WTC11 (cell line): ENCODE results near the gene PRKAG2.

Source experiments
- ATF2 ChIP-seq: sonication (generic); formaldehyde crosslinking; IDR thresholded peaks from 2 replicates; pipeline ENCODE4 v1.8.1; 2022; ENCODE audit warnings: low read depth, missing genetic modification reagents, borderline replicate concordance
- CTCF ChIP-seq: fragments of 200-600 bp; IDR thresholded peaks from 2 replicates; pipeline ENCODE4 v1.8.0; 2022; ENCODE audit warnings: antibody characterized with exemption
- ELF4 ChIP-seq: sonication (generic); formaldehyde crosslinking; IDR thresholded peaks from 2 replicates; pipeline ENCODE4 v1.8.1; 2022; ENCODE audit warnings: low read depth, mild to moderate bottlenecking, moderate library complexity, missing genetic modification reagents
- NFYB ChIP-seq: sonication (generic); formaldehyde crosslinking; conservative IDR thresholded peaks from 2 replicates; pipeline ENCODE4 v1.8.0; 2022; ENCODE audit warnings: low read depth, missing genetic modification reagents
- RELA ChIP-seq: sonication (generic); formaldehyde crosslinking; IDR thresholded peaks from 2 replicates; pipeline ENCODE4 v1.8.1; 2022; ENCODE audit warnings: missing genetic modification reagents, mild to moderate bottlenecking, borderline replicate concordance
- ZNF263 ChIP-seq: sonication (generic); formaldehyde crosslinking; IDR thresholded peaks from 2 replicates; pipeline ENCODE4 v1.8.1; 2022; ENCODE audit warnings: low read depth, mild to moderate bottlenecking, moderate library complexity, missing genetic modification reagents

GRCh38 chr7:151871904-151872303 is 5.0 kb downstream of the PRKAG2 start:
- TF ChIP-seq ELF4 (no peak), NFYB (CRISPR knock-in tag) (no peak), RELA (CRISPR knock-in tag) (no peak), CTCF (no peak), ATF2 (CRISPR knock-in tag) (no peak), ZNF263 (CRISPR knock-in tag) (no peak)
